Activated CD4-positive, alpha-beta T cell treated with anti-CD3 and anti-CD28 coated beads for 36 hours (primary cell): ENCODE results near the gene ARSJ. TPM values are rescaled to one million over a fixed set of nuclear protein-coding genes. Genes with fewer than 3 reads are reported as not detected.
"Not testable (repeated sequence)": the region's sequence is repeated elsewhere in the genome, so short reads cannot be mapped to it uniquely, and the experiment has no call there.

Experiments
- ATAC-seq: fragments of 200-7000 bp; cut with Tn5 transposase; one replicate; pipeline ENCODE4 v1.10.0; 2021; ENCODE audit warnings: mild to moderate bottlenecking, moderate library complexity
- CTCF ChIA-PET: fragments of 350-600 bp; sonication (Branson Sonifier 250); formaldehyde crosslinking; loops from one replicate; lab custom pipeline; 2021; ENCODE audit warnings: antibody characterized with exemption; lab: Charles Lee
- POLR2A ChIA-PET: fragments of 350-600 bp; sonication (Branson Sonifier 250); formaldehyde crosslinking; loops from one replicate; lab custom pipeline; 2021; ENCODE audit warnings: antibody characterized with exemption, inconsistent platforms; lab: Charles Lee
- DNase-seq: peaks from one replicate; pipeline ENCODE4 v3.0.0-alpha.2; 2020
- H3K27ac Mint-ChIP-seq: one replicate; pipeline ENCODE4 v1.8.0; 2021; ENCODE audit warnings: mixed read lengths
- H3K27me3 Mint-ChIP-seq: one replicate; pipeline ENCODE4 v1.8.0; 2021; ENCODE audit warnings: mixed read lengths
- H3K36me3 Mint-ChIP-seq: one replicate; pipeline ENCODE4 v1.8.0; 2021; ENCODE audit warnings: low read depth, mixed read lengths
- H3K4me1 Mint-ChIP-seq: one replicate; pipeline ENCODE4 v1.8.0; 2021; ENCODE audit warnings: mixed read lengths
- H3K4me3 Mint-ChIP-seq: one replicate; pipeline ENCODE4 v1.8.0; 2021; ENCODE audit warnings: mild to moderate bottlenecking, moderate library complexity, mixed read lengths
- H3K9me3 Mint-ChIP-seq: one replicate; pipeline ENCODE4 v1.8.0; 2021; ENCODE audit warnings: low read depth, mixed read lengths
- intact Hi-C, 2 experiments: fragments of 100-400 bp; cut with DNase I in 1 of 2; cut with micrococcal nuclease in 1 of 2; formaldehyde crosslinking; loops; one replicate each; pipeline versions ENCODE4 v1.14.2 to v1.15.1; 2022 to 2024; cut with DNase I, micrococcal nuclease
- total RNA-seq, 2 experiments: library from RNA; stranded (reverse); gene quantifications; one replicate each; pipeline ENCODE4 v1.2.3, GENCODE V29; 2021

ARSJ gene
- total RNA-seq = under 1 TPM in 1 of 2 experiments, not detected in 1; 0.05 TPM

GRCh38 chr4:113979148-113979904, at the start of gene ARSJ:
Gene ARSJ (minus strand): TSS chr4:113979647. CDS start chr4:113978834, 813 bp downstream.
- Mint-ChIP-seq H3K4me3 (peak within 1 kb of the TSS; percentile 71), H3K27ac (no peak within 1 kb of the TSS), H3K27me3 (peaks cover 40% of the 10 kb centered on the region), H3K4me1 (peaks cover 16% of the 10 kb centered on the region), H3K9me3 (peaks cover 4% of the 10 kb centered on the region), H3K36me3 (no peaks in the 10 kb centered on the region)
- ChIA-PET POLR2A (no interaction called here), CTCF (interaction anchor here (0.7 to 0.9 kb wide), 2 partner anchors 67 to 92 kb away, joined by 3 to 4 read pairs; no protein-coding TSS in a partner anchor)
- ATAC-seq (peak; percentile 53), DNase-seq (peak; percentile 41)
- intact Hi-C loops = no loop called here

GRCh38 chr4:114028071-114028470, 48.6 kb upstream of the ARSJ start:
- intact Hi-C loops = no loop called here
- Mint-ChIP-seq H3K27ac (no peak overlapping the region), H3K4me3 (no peak overlapping the region), H3K9me3 (no peaks in the 10 kb centered on the region), H3K27me3 (no peaks in the 10 kb centered on the region), H3K4me1 (no peaks in the 10 kb centered on the region), H3K36me3 (no peaks in the 10 kb centered on the region)
- no peak for ATAC-seq
- ChIA-PET CTCF (no interaction called here), POLR2A (no interaction called here)
- DNase-seq = no peak

- intact Hi-C loops = no loop called here
- no peak overlapping the region for H3K4me3 Mint-ChIP-seq
- no peaks in the 10 kb centered on the region for H3K36me3 Mint-ChIP-seq
- H3K27me3 Mint-ChIP-seq = no peaks in the 10 kb centered on the region
- no peak for ATAC-seq
- ChIA-PET CTCF (no interaction called here), POLR2A (no interaction called here)
- H3K4me1 Mint-ChIP-seq = no peaks in the 10 kb centered on the region
- no peak overlapping the region for H3K27ac Mint-ChIP-seq
- no peaks in the 10 kb centered on the region for H3K9me3 Mint-ChIP-seq
- no peak for DNase-seq
Measured at GRCh38 chr4:114027596-114027995, 48.1 kb upstream of the ARSJ start.

GRCh38 chr4:114026447-114026846, 47.0 kb upstream of the ARSJ start:
- no peak overlapping the region for H3K4me3 Mint-ChIP-seq
- H3K9me3 Mint-ChIP-seq = no peaks in the 10 kb centered on the region
- H3K27me3 Mint-ChIP-seq = no peaks in the 10 kb centered on the region
- DNase-seq (no peak), ATAC-seq (no peak)
- no peaks in the 10 kb centered on the region for H3K4me1 Mint-ChIP-seq
- CTCF ChIA-PET = no interaction called here
- no peaks in the 10 kb centered on the region for H3K36me3 Mint-ChIP-seq
- POLR2A ChIA-PET = no interaction called here
- no peak overlapping the region for H3K27ac Mint-ChIP-seq
- intact Hi-C loops = no loop called here

GRCh38 chr4:114025176-114025777, 45.8 kb upstream of the ARSJ start:
- H3K27me3 Mint-ChIP-seq = no peaks in the 10 kb centered on the region
- H3K36me3 Mint-ChIP-seq = no peaks in the 10 kb centered on the region
- POLR2A ChIA-PET = no interaction called here
- H3K27ac Mint-ChIP-seq = no peak overlapping the region
- no peaks in the 10 kb centered on the region for H3K4me1 Mint-ChIP-seq
- CTCF ChIA-PET = interaction anchor here (0.6 to 0.7 kb wide), 2 partner anchors 56 to 1744 kb away, joined by 4 to 5 read pairs; no protein-coding TSS in a partner anchor
- H3K9me3 Mint-ChIP-seq = no peaks in the 10 kb centered on the region
- no peak overlapping the region for H3K4me3 Mint-ChIP-seq
- ATAC-seq (no peak), DNase-seq (no peak)
- intact Hi-C loops = no loop called here

- Mint-ChIP-seq H3K27ac (no peak overlapping the region), H3K27me3 (no peaks in the 10 kb centered on the region), H3K36me3 (no peaks in the 10 kb centered on the region), H3K4me1 (peaks cover 3% of the 10 kb centered on the region), H3K9me3 (no peaks in the 10 kb centered on the region), H3K4me3 (no peak overlapping the region)
- ChIA-PET POLR2A (no interaction called here), CTCF (no interaction called here)
- ATAC-seq = no peak
- intact Hi-C loops = no loop called here
- DNase-seq = no peak
Measured at GRCh38 chr4:114021451-114021850, 42.0 kb upstream of the ARSJ start.

GRCh38 chr4:114019969-114020358, 40.5 kb upstream of the ARSJ start:
- CTCF ChIA-PET = no interaction called here
- intact Hi-C loops = no loop called here
- no peak overlapping the region for H3K4me3 Mint-ChIP-seq
- H3K27ac Mint-ChIP-seq = no peak overlapping the region
- ATAC-seq = no peak
- no peaks in the 10 kb centered on the region for H3K27me3 Mint-ChIP-seq
- no peaks in the 10 kb centered on the region for H3K9me3 Mint-ChIP-seq
- H3K36me3 Mint-ChIP-seq = no peaks in the 10 kb centered on the region
- H3K4me1 Mint-ChIP-seq = peaks cover 3% of the 10 kb centered on the region
- POLR2A ChIA-PET = no interaction called here
- no peak for DNase-seq

GRCh38 chr4:114019276-114019968, 40.0 kb upstream of the ARSJ start:
- ChIA-PET CTCF (no interaction called here), POLR2A (no interaction called here)
- Mint-ChIP-seq H3K36me3 (no peaks in the 10 kb centered on the region), H3K4me1 (peaks cover 3% of the 10 kb centered on the region), H3K27me3 (no peaks in the 10 kb centered on the region), H3K27ac (no peak overlapping the region), H3K9me3 (no peaks in the 10 kb centered on the region), H3K4me3 (no peak overlapping the region)
- ATAC-seq (no peak), DNase-seq (no peak)
- intact Hi-C loops = no loop called here

GRCh38 chr4:114017120-114017917, 37.9 kb upstream of the ARSJ start:
- Mint-ChIP-seq H3K36me3 (no peaks in the 10 kb centered on the region), H3K9me3 (no peaks in the 10 kb centered on the region), H3K27ac (peak overlapping the region; percentile 51), H3K4me1 (peaks cover 3% of the 10 kb centered on the region), H3K27me3 (no peaks in the 10 kb centered on the region), H3K4me3 (no peak overlapping the region)
- intact Hi-C loops = no loop called here
- CTCF ChIA-PET = no interaction called here
- no peak for DNase-seq
- POLR2A ChIA-PET = no interaction called here
- peak; percentile 44 for ATAC-seq

- no peak for DNase-seq
- intact Hi-C loops = no loop called here
- POLR2A ChIA-PET = no interaction called here
Measured at GRCh38 chr4:114015444-114015899, 36.0 kb upstream of the ARSJ start.

GRCh38 chr4:114013201-114013600, 33.8 kb upstream of the ARSJ start:
- CTCF ChIA-PET, H3K4me3 Mint-ChIP-seq, ATAC-seq, H3K27ac Mint-ChIP-seq, DNase-seq, H3K36me3 Mint-ChIP-seq, H3K4me1 Mint-ChIP-seq, H3K9me3 Mint-ChIP-seq, intact Hi-C loops, POLR2A ChIA-PET, H3K27me3 Mint-ChIP-seq: not testable (repeated sequence)

More at GRCh38 chr4:114015444-114015899, 36.0 kb upstream of the ARSJ start:
- CTCF ChIA-PET = no interaction called here
- no peak for ATAC-seq
- Mint-ChIP-seq H3K4me1 (peaks cover 3% of the 10 kb centered on the region), H3K9me3 (no peaks in the 10 kb centered on the region), H3K4me3 (no peak overlapping the region), H3K36me3 (no peaks in the 10 kb centered on the region), H3K27ac (no peak overlapping the region), H3K27me3 (no peaks in the 10 kb centered on the region)
